Stimulated activated CD4-positive, alpha-beta T cell treated with anti-CD3 and anti-CD28 coated beads, TNF-alpha, amount 100 ng/mL, for 1 hour (primary cell): ENCODE data around the gene RFX5.
A peak's percentile ranks its signal among the peaks of the same experiment; 100 is the strongest.
"Not testable (repeated sequence)": the region's sequence is repeated elsewhere in the genome, so short reads cannot be mapped to it uniquely, and the experiment has no call there.

Source experiments
- DNase-seq, 3 donors: peaks; one replicate each; pipeline ENCODE4 v3.0.0-alpha.2; 2020; ENCODE audit warnings: low read depth in 3 of 3, low spot score in 1 of 3

RFX5 gene

GRCh38 chr1:151362308-151363155, 15.5 kb upstream of the RFX5 start:
- no peak for DNase-seq

- no peak for DNase-seq
Measured at GRCh38 chr1:151361883-151362282, 14.8 kb upstream of the RFX5 start.

GRCh38 chr1:151356696-151357095, 9.6 kb upstream of the RFX5 start:
- DNase-seq, result no peak

GRCh38 chr1:151352021-151352718, 5.1 kb upstream of the RFX5 start:
- no peak for DNase-seq

- DNase-seq, result not testable (repeated sequence)
Measured at GRCh38 chr1:151350323-151350722, 3.3 kb upstream of the RFX5 start.

- no peak for DNase-seq
Measured at GRCh38 chr1:151347523-151348246, 633 bp upstream of the RFX5 start.

- no peak for DNase-seq
Measured at GRCh38 chr1:151346082-151346768, 827 bp downstream of the RFX5 start.

- no peak for DNase-seq
Measured at GRCh38 chr1:151344291-151344690, 2.8 kb downstream of the RFX5 start.

GRCh38 chr1:151343587-151343986, 3.5 kb downstream of the RFX5 start:
- no peak for DNase-seq

- DNase-seq, result no peak
Measured at GRCh38 chr1:151342569-151342968, 4.5 kb downstream of the RFX5 start.

- no peak for DNase-seq
Measured at GRCh38 chr1:151342021-151342420, 5.0 kb downstream of the RFX5 start.

- peak in 2 of 3 donors; percentile 18 to 42 for DNase-seq
Measured at GRCh38 chr1:151340870-151341754, 5.9 kb downstream of the RFX5 start.

GRCh38 chr1:151336556-151336955, 10.5 kb downstream of the RFX5 start:
- no peak for DNase-seq

GRCh38 chr1:151334822-151335221, 12.2 kb downstream of the RFX5 start:
- no peak for DNase-seq

- DNase-seq, result no peak
Measured at GRCh38 chr1:151327903-151328674, 19.0 kb downstream of the RFX5 start.

- peak; percentile 63 to 76 (median 67) for DNase-seq
Measured at GRCh38 chr1:151327223-151327902, 19.7 kb downstream of the RFX5 start, which contains the start of gene PI4KB. PI4KB (minus strand) TSS chr1:151327416; CDS start chr1:151316481, 10,935 bp downstream.

- peak; percentile 13 to 31 (median 21) for DNase-seq
Measured at GRCh38 chr1:151326619-151327222, 20.3 kb downstream of the RFX5 start.
